Activated CD8-positive, alpha-beta T cell treated with anti-CD3 and anti-CD28 coated beads, Interleukin-2, amount 10 ng/mL, durations not matched to agents 7 days and 5 days (primary cell): ENCODE measurements around the gene SF3A1. TPM values are rescaled to one million over a fixed set of nuclear protein-coding genes. Genes with fewer than 3 reads are reported as not detected.
"Not testable (repeated sequence)": the region's sequence is repeated elsewhere in the genome, so short reads cannot be mapped to it uniquely, and the experiment has no call there.

Source experiments
- ATAC-seq: fragments of 150-1000 bp; cut with Tn5 transposase; one replicate; pipeline ENCODE4 v1.10.0; 2021; ENCODE audit warnings: moderate library complexity
- CTCF ChIA-PET: fragments of 350-600 bp; sonication (Branson Sonifier 250); formaldehyde crosslinking; loops from one replicate; lab custom pipeline; 2021; ENCODE audit warnings: antibody characterized with exemption; lab: Charles Lee
- POLR2A ChIA-PET: fragments of 350-600 bp; sonication (Branson Sonifier 250); formaldehyde crosslinking; loops from one replicate; lab custom pipeline; 2021; ENCODE audit warnings: antibody characterized with exemption; lab: Charles Lee
- DNase-seq: peaks from one replicate; pipeline ENCODE4 v3.0.0-alpha.2; 2020
- H3K27ac Mint-ChIP-seq: one replicate; pipeline ENCODE4 v1.8.0; 2021; ENCODE audit warnings: mild to moderate bottlenecking, mixed read lengths
- H3K27me3 Mint-ChIP-seq: one replicate; pipeline ENCODE4 v1.8.0; 2021; ENCODE audit warnings: low read depth, mixed read lengths
- H3K36me3 Mint-ChIP-seq: one replicate; pipeline ENCODE4 v1.8.0; 2021; ENCODE audit warnings: low read depth, mixed read lengths
- H3K4me1 Mint-ChIP-seq: one replicate; pipeline ENCODE4 v1.8.0; 2021; ENCODE audit warnings: low read depth, mixed read lengths
- H3K4me3 Mint-ChIP-seq: one replicate; pipeline ENCODE4 v1.8.0; 2021; ENCODE audit warnings: mild to moderate bottlenecking, mixed read lengths
- H3K9me3 Mint-ChIP-seq: one replicate; pipeline ENCODE4 v1.8.0; 2022; ENCODE audit warnings: mixed read lengths; ENCODE audit not compliant: insufficient read depth
- total RNA-seq, 2 experiments: library from RNA; stranded (reverse); gene quantifications; one replicate each; pipeline ENCODE4 v1.2.3, GENCODE V29; 2021

The SF3A1 gene
- total RNA-seq, 2 experiments from 2014 or later: 211 to 246 TPM

- Mint-ChIP-seq H3K9me3 (no peaks in the 10 kb centered on the region), H3K4me1 (peaks cover 30% of the 10 kb centered on the region), H3K36me3 (peaks cover 78% of the 10 kb centered on the region), H3K27ac (peak overlapping the region; percentile 50), H3K4me3 (no peak overlapping the region), H3K27me3 (no peaks in the 10 kb centered on the region)
- POLR2A ChIA-PET: interaction anchor here (0.7 to 1.9 kb wide), 4 partner anchors 8 to 795 kb away, joined by 3 to 6 read pairs (median 4); partner anchors contain the start of genes SF3A1, TBC1D10A and THOC5
- DNase-seq: no peak
- CTCF ChIA-PET: interaction anchor here (1.2 to 1.6 kb wide), 2 partner anchors 10 to 61 kb away, joined by 3 to 6 read pairs; no protein-coding TSS in a partner anchor
- ATAC-seq: no peak
These were observed 8.3 kb downstream of the SF3A1 start for GRCh38 chr22:30348404-30348803.

- Mint-ChIP-seq H3K9me3 (no peaks in the 10 kb centered on the region), H3K36me3 (peaks cover 80% of the 10 kb centered on the region), H3K27ac (peak overlapping the region; percentile 52), H3K4me3 (no peak overlapping the region), H3K4me1 (peaks cover 23% of the 10 kb centered on the region), H3K27me3 (no peaks in the 10 kb centered on the region)
- ATAC-seq (peak; percentile 8), DNase-seq (no peak)
- ChIA-PET POLR2A (interaction anchor here (0.7 to 1.9 kb wide), 3 partner anchors 9 to 21 kb away, joined by 3 to 6 read pairs (median 5); partner anchors contain the start of genes SF3A1 and TBC1D10A), CTCF (interaction anchor here (0.7 to 1.6 kb wide), 4 partner anchors 11 to 342 kb away, joined by 3 to 6 read pairs (median 4); no protein-coding TSS in a partner anchor)
These were observed 9.3 kb downstream of the SF3A1 start for GRCh38 chr22:30347255-30347892.

- Mint-ChIP-seq H3K36me3 (peaks cover 80% of the 10 kb centered on the region), H3K9me3 (no peaks in the 10 kb centered on the region), H3K4me1 (peaks cover 16% of the 10 kb centered on the region), H3K4me3 (no peak overlapping the region), H3K27ac (no peak overlapping the region), H3K27me3 (no peaks in the 10 kb centered on the region)
- ChIA-PET CTCF (interaction anchor here (1.8 kb wide), 1 partner anchor 13 kb away, joined by 5 read pairs; no protein-coding TSS in a partner anchor), POLR2A (interaction anchor here (2.8 kb wide), 1 partner anchor 12 kb away, joined by 11 read pairs; the partner anchor contains the start of genes CCDC157 and SF3A1)
- ATAC-seq (no peak), DNase-seq (no peak)
These were observed 12.1 kb downstream of the SF3A1 start for GRCh38 chr22:30344447-30345200.

GRCh38 chr22:30340911-30341685, 15.6 kb downstream of the SF3A1 start:
- no peaks in the 10 kb centered on the region for H3K9me3 Mint-ChIP-seq
- CTCF ChIA-PET: interaction anchor here (1.0 to 1.4 kb wide), 2 partner anchors 47 to 53 kb away, joined by 4 to 6 read pairs; partner anchors contain the start of gene RNF215
- ATAC-seq: no peak
- POLR2A ChIA-PET: interaction anchor here (0.9 to 1.3 kb wide), 3 partner anchors 16 to 40 kb away, joined by 3 to 4 read pairs (median 4); partner anchors contain the start of genes CCDC157 and SF3A1
- no peaks in the 10 kb centered on the region for H3K27me3 Mint-ChIP-seq
- no peaks in the 10 kb centered on the region for H3K4me1 Mint-ChIP-seq
- H3K27ac Mint-ChIP-seq: no peak overlapping the region
- no peak overlapping the region for H3K4me3 Mint-ChIP-seq
- DNase-seq: no peak
- peaks cover 92% of the 10 kb centered on the region for H3K36me3 Mint-ChIP-seq

GRCh38 chr22:30338802-30339201, 17.9 kb downstream of the SF3A1 start:
- H3K4me1 Mint-ChIP-seq: peaks cover 13% of the 10 kb centered on the region
- H3K27me3 Mint-ChIP-seq: no peaks in the 10 kb centered on the region
- H3K4me3 Mint-ChIP-seq: no peak overlapping the region
- no peaks in the 10 kb centered on the region for H3K9me3 Mint-ChIP-seq
- ATAC-seq: no peak
- ChIA-PET CTCF (interaction anchor here (1.0 kb wide), 1 partner anchor 10 kb away, joined by 3 read pairs; no protein-coding TSS in a partner anchor), POLR2A (interaction anchor here (2.3 kb wide), 1 partner anchor 15 kb away, joined by 5 read pairs; no protein-coding TSS in a partner anchor)
- H3K36me3 Mint-ChIP-seq: peaks cover 94% of the 10 kb centered on the region
- H3K27ac Mint-ChIP-seq: no peak overlapping the region
- no peak for DNase-seq

- DNase-seq, H3K27ac Mint-ChIP-seq, H3K4me3 Mint-ChIP-seq, H3K27me3 Mint-ChIP-seq, ATAC-seq, H3K9me3 Mint-ChIP-seq: not testable (repeated sequence)
- Mint-ChIP-seq H3K36me3 (peaks cover 91% of the 10 kb centered on the region), H3K4me1 (peaks cover 18% of the 10 kb centered on the region)
- ChIA-PET POLR2A (interaction anchor here (2.3 kb wide), 1 partner anchor 16 kb away, joined by 5 read pairs; no protein-coding TSS in a partner anchor), CTCF (interaction anchor here (1.0 to 1.2 kb wide), 2 partner anchors 10 to 51 kb away, joined by 3 to 4 read pairs; no protein-coding TSS in a partner anchor)
These were observed 18.4 kb downstream of the SF3A1 start for GRCh38 chr22:30338341-30338740.

GRCh38 chr22:30337461-30337778, 19.3 kb downstream of the SF3A1 start:
- CTCF ChIA-PET: interaction anchor here (1.2 kb wide), 1 partner anchor 50 kb away, joined by 4 read pairs; no protein-coding TSS in a partner anchor
- no peaks in the 10 kb centered on the region for H3K27me3 Mint-ChIP-seq

GRCh38 chr22:30336752-30337460, 19.8 kb downstream of the SF3A1 start:
- ATAC-seq: no peak
- Mint-ChIP-seq H3K27me3 (no peaks in the 10 kb centered on the region), H3K27ac (peak overlapping the region; percentile 2), H3K9me3 (no peaks in the 10 kb centered on the region), H3K4me3 (no peak overlapping the region), H3K36me3 (peaks cover 89% of the 10 kb centered on the region), H3K4me1 (peaks cover 26% of the 10 kb centered on the region)
- POLR2A ChIA-PET: interaction anchor here (1.3 kb wide), 1 partner anchor 32 kb away, joined by 3 read pairs; no protein-coding TSS in a partner anchor
- CTCF ChIA-PET: interaction anchor here (2.7 kb wide), 1 partner anchor 48 kb away, joined by 18 read pairs; the partner anchor contains the start of gene CASTOR1
- no peak for DNase-seq

More at GRCh38 chr22:30337461-30337778, 19.3 kb downstream of the SF3A1 start:
- no peak for DNase-seq
- Mint-ChIP-seq H3K9me3 (no peaks in the 10 kb centered on the region), H3K27ac (no peak overlapping the region), H3K4me3 (no peak overlapping the region), H3K4me1 (peaks cover 24% of the 10 kb centered on the region), H3K36me3 (peaks cover 91% of the 10 kb centered on the region)
- POLR2A ChIA-PET: interaction anchor here (0.6 to 2.3 kb wide), 3 partner anchors 17 to 32 kb away, joined by 3 to 5 read pairs (median 3); no protein-coding TSS in a partner anchor
- ATAC-seq: no peak

- ATAC-seq (no peak), DNase-seq (no peak)
- no peak overlapping the region for H3K4me3 Mint-ChIP-seq
- ChIA-PET CTCF (interaction anchor here (2.7 kb wide), 1 partner anchor 46 kb away, joined by 18 read pairs; the partner anchor contains the start of gene CASTOR1), POLR2A (interaction anchor here (0.7 to 1.0 kb wide), 4 partner anchors 15 to 56 kb away, joined by 3 read pairs; partner anchors contain the start of genes CCDC157 and SF3A1)
- H3K27ac Mint-ChIP-seq: peak overlapping the region; percentile 26
- H3K4me1 Mint-ChIP-seq: peaks cover 26% of the 10 kb centered on the region
- no peaks in the 10 kb centered on the region for H3K27me3 Mint-ChIP-seq
- peaks cover 80% of the 10 kb centered on the region for H3K36me3 Mint-ChIP-seq
- no peaks in the 10 kb centered on the region for H3K9me3 Mint-ChIP-seq
These were observed 21.5 kb downstream of the SF3A1 start for GRCh38 chr22:30335236-30335635.

- peaks cover 78% of the 10 kb centered on the region for H3K36me3 Mint-ChIP-seq
- peaks cover 26% of the 10 kb centered on the region for H3K4me1 Mint-ChIP-seq
- no peaks in the 10 kb centered on the region for H3K9me3 Mint-ChIP-seq
- ATAC-seq: no peak
- H3K27me3 Mint-ChIP-seq: no peaks in the 10 kb centered on the region
- H3K4me3 Mint-ChIP-seq: no peak overlapping the region
- ChIA-PET POLR2A (interaction anchor here (0.7 to 1.0 kb wide), 2 partner anchors 16 to 22 kb away, joined by 3 read pairs; partner anchors contain the start of genes CCDC157 and SF3A1), CTCF (interaction anchor here (2.7 kb wide), 1 partner anchor 46 kb away, joined by 18 read pairs; the partner anchor contains the start of gene CASTOR1)
- no peak for DNase-seq
- H3K27ac Mint-ChIP-seq: peak overlapping the region; percentile 26
These were observed 22.0 kb downstream of the SF3A1 start for GRCh38 chr22:30334646-30335045.
